ENCODE data around the gene SENP2.
"Not testable (repeated sequence)": the region's sequence is repeated elsewhere in the genome, so short reads cannot be mapped to it uniquely, and the experiment has no call there.

The SENP2 gene

DNA sequence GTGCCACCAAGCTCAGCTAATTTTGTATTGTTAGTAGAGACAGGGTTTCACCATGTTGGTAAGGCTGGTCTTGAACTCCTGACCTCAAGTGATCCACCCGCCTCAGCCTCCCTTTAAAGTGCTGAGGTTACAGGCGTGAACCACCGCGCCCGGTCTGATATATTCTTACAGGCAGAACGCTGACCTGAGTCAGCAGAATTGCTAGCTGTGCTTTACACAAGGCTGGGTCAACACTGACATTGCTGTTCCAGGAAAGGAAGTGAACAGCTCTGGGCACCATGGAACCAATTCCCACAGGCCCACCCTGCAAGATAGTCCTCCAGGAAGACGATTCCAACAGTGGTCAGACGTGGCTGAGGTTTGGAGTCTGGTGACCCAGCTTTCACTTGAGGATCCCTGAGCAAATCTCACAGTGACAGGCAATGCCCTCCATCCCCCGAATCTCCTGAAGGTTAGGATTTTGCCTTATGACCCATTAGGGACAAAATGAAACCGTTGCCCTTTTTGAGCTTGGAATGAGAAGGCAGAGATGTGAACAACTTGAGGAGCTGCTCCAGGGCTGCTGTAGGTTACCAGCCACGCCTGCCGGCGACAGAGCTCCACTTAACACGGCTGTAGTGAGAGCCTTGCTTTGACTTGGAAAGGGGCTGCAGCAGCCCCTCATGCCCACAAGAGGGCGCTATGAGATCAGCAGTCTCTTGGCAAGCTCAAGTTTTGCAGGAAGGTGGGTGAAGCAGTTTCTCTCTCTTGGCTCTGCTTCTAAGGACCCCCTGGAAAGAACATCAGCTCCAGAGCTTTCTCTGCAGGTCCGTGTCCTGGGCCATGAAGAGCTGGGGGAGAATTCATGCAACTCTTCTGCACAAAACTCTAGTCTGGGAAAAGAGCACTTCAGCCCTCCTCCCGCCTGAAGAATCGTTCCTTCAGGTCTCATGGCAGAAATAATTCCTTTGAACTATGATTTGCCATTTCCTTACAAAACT is 74.1 kb downstream of the SENP2 start:
- TF ChIP-seq GATA1 (IDR thresholded peaks at IDR 0.05; ENCODE audit: low read depth, low read length) (no peak), POLR2A (IDR thresholded peaks at IDR 0.05; ENCODE audit: low read length) (no peak)
- peak; percentile 80 to 88 for DNase-seq

DNA sequence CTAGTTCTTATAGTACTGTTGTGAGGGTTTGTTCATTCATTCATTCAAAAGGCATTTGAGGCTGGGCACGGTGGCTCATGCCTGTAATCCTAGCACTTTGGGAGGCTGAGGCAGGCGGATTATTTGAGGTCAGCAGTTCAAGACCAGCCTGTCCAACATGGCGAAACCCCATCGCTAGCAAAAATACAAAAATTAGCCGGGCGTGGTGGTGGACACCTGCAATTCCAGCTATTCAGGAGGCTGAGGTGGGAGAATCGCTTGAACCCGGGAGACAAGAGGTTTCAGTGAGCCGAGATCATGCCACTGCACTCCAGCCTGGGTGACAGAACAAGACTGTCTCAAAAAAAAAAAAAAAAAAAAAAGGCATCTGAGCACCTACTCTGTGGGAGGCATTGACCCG is 75.2 kb downstream of the SENP2 start:
- not testable (repeated sequence) for DNase-seq

DNA sequence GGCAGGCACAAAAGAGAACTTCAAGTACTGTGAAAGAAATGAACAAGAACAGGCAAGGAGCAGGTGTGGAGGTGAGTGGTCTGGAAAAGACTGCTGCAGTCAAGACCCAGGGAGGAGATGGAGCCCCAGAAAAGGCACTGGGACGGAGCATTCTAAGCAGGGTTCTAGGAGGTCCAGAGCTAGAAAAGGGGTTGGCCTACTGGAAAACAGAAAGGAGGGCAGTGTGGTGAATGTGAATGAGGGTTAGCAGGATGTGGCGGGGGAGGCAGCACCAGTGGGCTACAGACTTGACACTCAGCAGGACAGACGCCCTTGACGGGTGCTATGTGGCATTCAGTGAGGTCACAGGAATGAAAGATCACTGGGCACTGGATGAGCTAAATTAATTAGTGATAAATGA is 75.7 kb downstream of the SENP2 start:
- TF ChIP-seq POLR2A (IDR thresholded peaks at IDR 0.05; ENCODE audit: low read length): no peak
- no peak for TF ChIP-seq GATA1 (IDR thresholded peaks at IDR 0.05; ENCODE audit: low read depth, low read length)
- no peak for DNase-seq

DNA sequence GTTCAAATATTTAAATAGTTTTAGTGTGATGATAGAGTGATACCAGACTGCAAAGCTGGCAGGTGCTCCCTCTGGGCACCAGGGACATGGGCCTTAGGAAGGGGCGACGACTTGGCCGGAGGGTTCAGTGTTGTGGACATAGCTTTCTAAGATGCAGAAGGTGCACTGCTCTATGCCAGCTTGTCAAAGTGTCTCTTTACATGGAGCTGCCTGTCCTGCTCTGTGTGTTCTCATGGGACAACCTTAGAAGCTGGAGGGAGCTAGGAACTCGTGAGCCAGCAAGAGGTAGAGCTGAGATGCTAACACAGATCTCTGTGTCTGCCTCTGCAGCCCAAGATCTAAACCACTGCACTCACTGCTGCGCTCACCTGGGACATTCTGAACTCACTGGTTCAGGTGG is 77.8 kb downstream of the SENP2 start:
- TF ChIP-seq GATA1 (IDR thresholded peaks at IDR 0.05; ENCODE audit: low read depth, low read length) (no peak), POLR2A (IDR thresholded peaks at IDR 0.05; ENCODE audit: low read length) (no peak)
- DNase-seq: no peak

DNA sequence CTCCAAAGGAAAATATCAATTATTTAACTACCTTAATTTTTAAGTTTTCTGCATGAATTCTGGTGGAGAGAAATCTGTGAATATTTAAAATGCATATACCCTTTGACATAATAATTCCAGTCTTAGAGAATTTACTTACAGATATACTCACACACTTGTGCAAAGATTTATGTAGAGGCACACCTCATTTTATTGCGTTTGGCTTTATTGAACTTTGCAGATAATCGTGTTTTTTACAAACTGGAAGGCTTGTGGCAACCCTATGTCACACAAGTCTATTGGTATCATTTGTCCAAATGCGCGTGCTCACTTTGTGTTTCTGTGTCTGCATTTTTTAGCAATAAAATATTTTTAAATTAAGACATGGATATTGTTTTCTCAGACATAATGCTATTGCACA is 81.5 kb downstream of the SENP2 start:
- no peak for DNase-seq
- no peak for TF ChIP-seq POLR2A (IDR thresholded peaks at IDR 0.05; ENCODE audit: low read length)

DNA sequence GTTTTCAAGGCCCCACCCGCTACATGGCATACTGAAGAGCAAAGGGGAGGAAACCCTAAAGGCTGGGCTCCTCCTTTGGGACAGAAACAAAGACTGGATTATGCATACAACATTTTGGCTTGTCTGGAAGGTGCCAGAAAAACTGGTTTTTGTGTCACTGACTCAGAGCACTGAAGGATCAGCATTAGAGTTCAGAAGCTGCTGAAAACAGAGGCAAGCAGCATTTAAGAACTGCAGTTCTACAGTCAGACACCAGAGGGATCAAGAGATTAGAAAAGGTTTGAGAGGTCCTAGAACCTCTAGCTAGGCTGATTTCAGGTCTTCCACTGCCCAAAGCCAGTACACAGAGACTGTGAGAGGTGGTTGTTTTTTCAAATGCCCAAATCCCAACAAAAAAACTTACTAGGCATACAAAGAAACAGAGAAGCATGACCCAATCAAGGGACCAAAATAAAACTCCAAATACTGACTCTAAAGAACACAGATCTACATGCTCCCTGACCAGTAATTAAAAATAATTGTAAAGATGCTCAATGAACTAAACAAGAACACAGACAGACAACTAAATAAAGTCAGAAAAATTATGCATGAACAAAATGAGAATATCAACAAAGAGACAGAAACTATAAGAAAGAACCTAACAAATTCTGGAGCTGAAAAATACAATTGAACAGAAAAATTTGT is 91.2 kb downstream of the SENP2 start:
- no peak for TF ChIP-seq POLR2A (IDR thresholded peaks at IDR 0.05; ENCODE audit: low read length)
- TF ChIP-seq GATA1 (IDR thresholded peaks at IDR 0.05; ENCODE audit: low read depth, low read length): no peak
- peak; percentile 60 to 75 for DNase-seq

DNA sequence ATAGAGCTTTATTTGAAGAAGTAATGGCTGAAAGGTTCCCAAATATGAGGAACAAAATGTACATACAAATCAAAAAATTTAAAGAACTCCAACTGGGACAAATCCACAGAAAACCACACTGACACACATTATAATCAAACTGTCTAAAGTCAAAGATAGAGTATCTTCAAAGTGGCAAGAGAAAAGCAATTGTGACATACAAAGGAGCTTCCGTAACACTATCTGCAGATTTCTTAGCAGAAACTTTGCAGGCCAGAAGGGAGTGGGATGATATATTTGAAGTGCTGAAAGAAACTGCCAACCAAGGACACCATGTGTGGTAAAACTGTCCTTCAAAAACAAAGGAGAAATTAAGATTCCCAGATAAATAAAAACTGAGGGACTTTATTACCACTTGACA is 91.9 kb downstream of the SENP2 start:
- DNase-seq: no peak
- TF ChIP-seq GATA1 (IDR thresholded peaks at IDR 0.05; ENCODE audit: low read depth, low read length): no peak
- TF ChIP-seq POLR2A (IDR thresholded peaks at IDR 0.05; ENCODE audit: low read length): no peak

DNA sequence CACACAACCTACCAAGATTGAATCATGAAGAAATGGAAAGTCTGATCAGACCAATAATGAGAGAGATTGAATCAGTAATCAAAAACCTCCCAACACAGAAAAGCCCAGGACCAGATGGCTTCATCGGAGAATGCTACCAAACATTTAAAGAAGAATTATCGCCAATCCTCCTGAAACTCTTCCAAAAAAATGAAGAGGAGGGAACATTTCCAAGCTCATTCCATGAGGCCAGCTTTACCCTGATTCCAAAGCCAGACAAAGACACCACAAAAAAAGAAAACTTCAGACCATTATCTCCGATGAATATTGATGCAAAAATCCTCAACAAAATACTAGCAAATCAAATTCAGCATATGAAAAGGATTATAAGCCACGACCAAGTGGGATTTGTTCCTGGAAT is 94.1 kb downstream of the SENP2 start:
- no peak for TF ChIP-seq GATA1 (IDR thresholded peaks at IDR 0.05; ENCODE audit: low read depth, low read length)
- TF ChIP-seq POLR2A (IDR thresholded peaks at IDR 0.05; ENCODE audit: low read length): no peak
- no peak for DNase-seq

Data from erythroblast (primary cell).